IMR-90 (cell line): ENCODE measurements around the gene SYCP2. TPM values are rescaled to one million over a fixed set of nuclear protein-coding genes. Genes with fewer than 3 reads are reported as not detected.

Source experiments
- ATAC-seq: fragments of 200-7000 bp; cut with Tn5 transposase; 2 replicates; pipeline ENCODE4 v1.9.1; 2020; ENCODE audit warnings: low read depth, mild to moderate bottlenecking, moderate library complexity
- BruUV-seq: library from RNA; stranded (reverse); fragments of 400-500 nt; replicated peaks from 2 replicates; lab custom pipeline; 2021; lab: Mats Ljungman, UMichigan
- CTCF ChIA-PET: fragments of 300-600 bp; formaldehyde crosslinking; extraction: SDS; loops from one replicate; lab custom pipeline; 2021; ENCODE audit warnings: antibody characterized with exemption; lab: Yijun Ruan, JAX
- POLR2A ChIA-PET: fragments of 300-600 bp; sonication (Branson Sonifier 250); formaldehyde crosslinking; loops from one replicate; lab custom pipeline; 2022; ENCODE audit warnings: antibody characterized with exemption; ENCODE audit not compliant: unreplicated experiment; lab: Charles Lee
- DNase-seq: peaks from one replicate; pipeline ENCODE4 v3.0.0; 2013
- H2AFZ ChIP-seq: replicated peaks from 2 replicates; pipeline ENCODE3; 2013; ENCODE audit warnings: low read length, mild to moderate bottlenecking; ENCODE audit not compliant: poor library complexity
- H2AK5ac ChIP-seq: 2 replicates; pipeline ENCODE4 v1.6.1; 2013; ENCODE audit warnings: low read depth, low read length, inconsistent platforms
- H2AK9ac ChIP-seq: replicated peaks from 2 replicates; pipeline ENCODE3; 2013; ENCODE audit warnings: mild to moderate bottlenecking, low read depth, low read length, moderate library complexity; ENCODE audit not compliant: poor library complexity
- H2BK120ac ChIP-seq: 2 replicates; pipeline ENCODE4 v1.6.1; 2013; ENCODE audit warnings: low read depth, low read length, inconsistent platforms
- H2BK15ac ChIP-seq: 3 replicates; pipeline ENCODE4 v1.6.1; 2013; ENCODE audit warnings: low read depth, low read length, inconsistent platforms
- H2BK20ac ChIP-seq: 2 replicates; pipeline ENCODE4 v1.6.1; 2013; ENCODE audit warnings: low read depth, mild to moderate bottlenecking, inconsistent platforms, low read length, moderate library complexity
- H2BK5ac ChIP-seq: 2 replicates; pipeline ENCODE4 v1.6.1; 2013; ENCODE audit warnings: mild to moderate bottlenecking, low read depth, low read length, inconsistent platforms; ENCODE audit not compliant: poor library complexity, severe bottlenecking
- H3K14ac ChIP-seq: replicated peaks from 2 replicates; pipeline ENCODE4 v1.6.1; 2013; ENCODE audit warnings: low read depth, low read length, inconsistent platforms
- H3K18ac ChIP-seq: 2 replicates; pipeline ENCODE4 v1.6.1; 2013; ENCODE audit warnings: low read depth, low read length, control low read depth
- H3K23ac ChIP-seq: 2 replicates; pipeline ENCODE4 v1.6.1; 2013; ENCODE audit warnings: low read depth, low read length, inconsistent platforms
- H3K27ac ChIP-seq: 2 replicates; pipeline ENCODE4 v1.5.1; 2013; ENCODE audit warnings: mild to moderate bottlenecking, control low read depth, low read length; ENCODE audit not compliant: insufficient read depth
- H3K27me3 ChIP-seq: 2 replicates; pipeline ENCODE4 v1.6.1; 2013; ENCODE audit warnings: low read length; ENCODE audit not compliant: control insufficient read depth, insufficient read depth
- H3K36me3 ChIP-seq: 2 replicates; pipeline ENCODE4 v1.6.1; 2013; ENCODE audit warnings: low read length, mixed read lengths; ENCODE audit not compliant: control insufficient read depth, insufficient read depth
- H3K4ac ChIP-seq: 2 replicates; pipeline ENCODE4 v1.6.1; 2013; ENCODE audit warnings: low read depth, low read length, inconsistent platforms
- H3K4me1 ChIP-seq: 2 replicates; pipeline ENCODE4 v1.6.1; 2013; ENCODE audit warnings: low read length, mixed read lengths; ENCODE audit not compliant: control insufficient read depth, insufficient read depth
- H3K4me2 ChIP-seq: 2 replicates; pipeline ENCODE4 v1.6.1; 2013; ENCODE audit warnings: low read depth, mild to moderate bottlenecking, control low read depth, low read length, moderate library complexity
- H3K4me3 ChIP-seq: 2 replicates; pipeline ENCODE4 v1.5.1; 2013; ENCODE audit warnings: low read depth, mild to moderate bottlenecking, control low read depth, low read length, moderate library complexity; ENCODE audit not compliant: insufficient read depth
- H3K56ac ChIP-seq: 2 replicates; pipeline ENCODE4 v1.6.1; 2013; ENCODE audit warnings: low read length, inconsistent platforms; ENCODE audit not compliant: insufficient read depth; ENCODE audit errors: extremely low read depth
- H3K79me1 ChIP-seq, 2 experiments: 2 replicates each; pipeline ENCODE4 v1.6.1; 2013; ENCODE audit warnings: low read length in 2 of 2, inconsistent platforms in 1 of 2, low read depth in 1 of 2
- H3K9ac ChIP-seq: 2 replicates; pipeline ENCODE4 v1.6.1; 2013; ENCODE audit warnings: low read depth, low read length, control low read depth
- H3K9me1 ChIP-seq: 2 replicates; pipeline ENCODE4 v1.6.1; 2013; ENCODE audit warnings: low read length, inconsistent platforms; ENCODE audit not compliant: insufficient read depth
- H3K9me3 ChIP-seq: 2 replicates; pipeline ENCODE4 v1.6.1; 2013; ENCODE audit warnings: low read length; ENCODE audit not compliant: control insufficient read depth, insufficient read depth
- H4K20me1 ChIP-seq: 2 replicates; pipeline ENCODE4 v1.6.1; 2013; ENCODE audit warnings: low read length, inconsistent platforms; ENCODE audit not compliant: insufficient read depth
- H4K5ac ChIP-seq: 2 replicates; pipeline ENCODE4 v1.6.1; 2013; ENCODE audit warnings: mild to moderate bottlenecking, low read depth, low read length, control low read depth
- H4K8ac ChIP-seq, 2 experiments: 2 replicates each; pipeline ENCODE4 v1.6.1; 2013; ENCODE audit warnings: low read depth in 2 of 2, low read length in 2 of 2, control low read depth in 1 of 2, inconsistent platforms in 1 of 2
- H4K91ac ChIP-seq: 2 replicates; pipeline ENCODE4 v1.6.1; 2013; ENCODE audit warnings: low read depth, low read length, inconsistent platforms; ENCODE audit not compliant: insufficient read depth
- BHLHE40 ChIP-seq: fragments of 150-350 bp; IDR thresholded peaks from 2 replicates; pipeline ENCODE4 v1.6.1; 2016; ENCODE audit warnings: mild to moderate bottlenecking, low read depth, low read length
- CEBPB ChIP-seq: IDR thresholded peaks from 2 replicates; pipeline ENCODE4 v1.6.1; 2012; ENCODE audit warnings: low read depth, low read length, improper control_type of control experiment
- CHD1 ChIP-seq: IDR thresholded peaks from 2 replicates; pipeline ENCODE4 v1.6.1; 2012; ENCODE audit warnings: low read depth, low read length, improper control_type of control experiment
- CTCF ChIP-seq: conservative IDR thresholded peaks from 2 replicates; pipeline ENCODE4 v1.5.1; 2012; ENCODE audit warnings: mild to moderate bottlenecking, low read depth, low read length, improper control_type of control experiment
- ELK1 ChIP-seq: fragments of 150-350 bp; IDR thresholded peaks from 2 replicates; pipeline ENCODE4 v1.6.1; 2016; ENCODE audit warnings: low read depth, mild to moderate bottlenecking, low read length, moderate library complexity, borderline replicate concordance
- FOS ChIP-seq: fragments of 150-350 bp; IDR thresholded peaks from 2 replicates; pipeline ENCODE4 v1.6.1; 2016; ENCODE audit warnings: low read depth, low read length
- MAFK ChIP-seq: IDR thresholded peaks from 2 replicates; pipeline ENCODE4 v1.6.1; 2012; ENCODE audit warnings: low read depth, low read length, improper control_type of control experiment
- MAZ ChIP-seq: IDR thresholded peaks from 2 replicates; pipeline ENCODE4 v1.6.1; 2012; ENCODE audit warnings: low read depth, mild to moderate bottlenecking, low read length, improper control_type of control experiment, moderate library complexity, borderline replicate concordance
- MXI1 ChIP-seq: IDR thresholded peaks from 2 replicates; pipeline ENCODE4 v1.6.1; 2012; ENCODE audit warnings: low read depth, mild to moderate bottlenecking, low read length, moderate library complexity, borderline replicate concordance
- NFE2L2 ChIP-seq: fragments of 150-350 bp; IDR thresholded peaks from 2 replicates; pipeline ENCODE4 v1.6.1; 2016; ENCODE audit warnings: low read depth, mild to moderate bottlenecking, low read length
- POLR2A ChIP-seq: IDR thresholded peaks from 2 replicates; pipeline ENCODE4 v1.6.1; 2012; ENCODE audit warnings: mild to moderate bottlenecking, low read depth, low read length
- RCOR1 ChIP-seq: IDR thresholded peaks from 2 replicates; pipeline ENCODE4 v1.6.1; 2012; ENCODE audit warnings: mild to moderate bottlenecking, low read length, improper control_type of control experiment; ENCODE audit not compliant: insufficient replicate concordance
- RFX5 ChIP-seq: IDR thresholded peaks from 2 replicates; pipeline ENCODE4 v1.8.0; 2012; ENCODE audit warnings: low read depth, mild to moderate bottlenecking, low read length, moderate library complexity
- SMC3 ChIP-seq: fragments of 150-350 bp; IDR thresholded peaks from 2 replicates; pipeline ENCODE4 v1.6.1; 2016; ENCODE audit warnings: low read depth, mild to moderate bottlenecking, antibody characterized with exemption, low read length, moderate library complexity
- WGBS, 2 experiments: methylation state at CpG; one replicate each; pipeline versions ENCODE4 v1.1.5 to v1.1.7; 2013; ENCODE audit warnings: missing lambda C conversion rate in 2 of 2; ENCODE audit not compliant: insufficient read length in 1 of 2; ENCODE audit errors: extremely low coverage in 2 of 2; 5-methylcytosine and 5-hydroxymethylcytosine counted together
- dilution Hi-C: fragments of 300-500 bp; cut with HindIII; formaldehyde crosslinking; loops from one replicate; pipeline ENCODE4 v1.14.3; 2018; ENCODE audit warnings: low sequenced_read_pairs; ENCODE audit not compliant: unreplicated experiment
- in situ Hi-C: fragments of 300-500 bp; cut with MboI; formaldehyde crosslinking; loops from 3 replicates; pipeline ENCODE4 v1.14.3; 2019; ENCODE audit warnings: low sequenced_read_pairs, inconsistent platforms, mixed read lengths
- intact Hi-C: fragments of 100-400 bp; cut with micrococcal nuclease; formaldehyde crosslinking; loops from 2 replicates; pipeline ENCODE4 v1.10.0; 2022
- polyA plus RNA-seq, 3 experiments: library from polyadenylated mRNA; depleted of rRNA; stranded (reverse); fragments of >200 nt; gene quantifications; 2 replicates each; pipeline ENCODE4 v1.2.3, GENCODE V29; 2012; ENCODE audit warnings: low replicate concordance in 1 of 3
- total RNA-seq: library from RNA; depleted of rRNA; stranded (reverse); fragments of >200 nt; gene quantifications from 2 replicates; pipeline ENCODE4 v1.2.3, GENCODE V29; 2012
- TF ChIP-seq, protein P1 (sequence below): fragments of 150-350 bp; IDR thresholded peaks from 2 replicates; pipeline ENCODE4 v1.6.1; 2017; ENCODE audit warnings: mild to moderate bottlenecking, antibody characterized with exemption, low read length, low read depth

SYCP2 gene
- total and polyA plus RNA-seq, 2 of the 4 experiments (the other 2 are of a cell fraction): 0.18 to 0.31 TPM

DNA sequence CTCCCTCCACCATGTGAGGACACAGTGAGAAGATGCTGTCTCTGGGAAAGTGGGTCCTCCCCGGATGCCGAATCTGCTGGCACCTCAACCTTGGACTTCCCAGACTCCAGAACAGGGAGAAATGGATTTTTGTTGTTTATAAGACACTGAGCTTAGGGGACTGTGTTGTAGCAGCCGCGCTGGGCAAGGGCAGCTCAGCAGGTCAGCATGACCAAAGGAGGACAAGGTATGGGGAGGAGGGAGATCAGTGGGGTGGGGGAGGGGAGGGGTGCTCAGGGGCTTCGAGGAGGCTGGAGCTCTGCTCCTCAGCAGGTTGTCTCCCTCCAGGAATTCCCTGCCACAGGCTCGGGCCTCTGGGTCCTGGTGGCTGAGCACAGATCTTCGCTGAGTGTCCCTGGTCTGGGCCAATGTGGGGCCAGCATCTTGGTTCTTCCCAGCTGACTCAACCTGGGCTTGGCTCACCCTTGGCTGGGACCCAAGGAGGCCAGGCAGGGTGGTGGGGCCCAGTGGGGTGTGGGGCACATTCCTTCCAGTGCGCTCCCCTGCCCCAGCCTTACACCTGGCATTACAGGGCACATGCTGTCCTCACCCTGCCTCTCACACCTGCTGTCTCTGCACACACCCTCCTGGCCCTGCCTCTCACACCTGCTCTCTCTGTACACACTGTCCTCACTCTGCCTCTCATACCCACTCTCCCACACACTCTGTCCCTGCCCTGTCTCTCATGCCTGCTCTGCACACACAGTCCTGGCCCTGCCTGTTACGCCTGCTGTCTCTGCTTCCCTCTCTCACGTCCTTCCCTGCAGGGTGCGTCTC lies 107.3 kb downstream of the SYCP2 start:
- Histone ChIP-seq H3K56ac (no peak overlapping the region), H2AK9ac (no peak overlapping the region), H3K27me3 (no peaks in the 10 kb centered on the region; the same call in 1 of the 2 replicates), H3K27ac (no peak overlapping the region), H3K14ac (no peak overlapping the region), H3K36me3 (no peaks in the 10 kb centered on the region), H2AFZ (no peak overlapping the region), H2AK5ac (no peak overlapping the region), H2BK20ac (no peak overlapping the region), H3K9me1 (no peaks in the 10 kb centered on the region), H4K20me1 (no peaks in the 10 kb centered on the region), H3K79me1 (no peaks in the 10 kb centered on the region), H2BK15ac (no peak overlapping the region), H3K4me3 (no peak overlapping the region), H4K5ac (no peak overlapping the region), H4K8ac (no peak overlapping the region), H3K4me2 (no peak overlapping the region), H3K18ac (no peak overlapping the region), H2BK5ac (no peak overlapping the region), H3K9me3 (peaks cover 3% of the 10 kb centered on the region; the same call in 1 of the 2 replicates), H3K4me1 (no peaks in the 10 kb centered on the region), H2BK120ac (no peak overlapping the region), H3K4ac (no peak overlapping the region), H4K91ac (no peak overlapping the region), H3K9ac (no peak overlapping the region), H3K23ac (no peak overlapping the region)
- 86% methylated on average over 4 of the region's 11 CpGs; no CpG with 5 or more reads in 1 of the 2 experiments for WGBS, 2 experiments
- in situ Hi-C loops (no loop called here), dilution Hi-C loops (no loop called here), intact Hi-C loops (no loop called here)
- CTCF ChIA-PET: no interaction called here
- ATAC-seq (no peak), DNase-seq (no peak)
- POLR2A ChIA-PET: no interaction called here
- no TSS peak for BruUV-seq
- TF ChIP-seq FOS (no peak), BHLHE40 (no peak), CEBPB (no peak), NFE2L2 (no peak), POLR2A (no peak), MAZ (no peak), RFX5 (no peak), CTCF (no peak), MAFK (no peak), MXI1 (no peak), SMC3 (no peak), ELK1 (no peak), RCOR1 (no peak), CHD1 (no peak)
- TF ChIP-seq, protein P1, sequence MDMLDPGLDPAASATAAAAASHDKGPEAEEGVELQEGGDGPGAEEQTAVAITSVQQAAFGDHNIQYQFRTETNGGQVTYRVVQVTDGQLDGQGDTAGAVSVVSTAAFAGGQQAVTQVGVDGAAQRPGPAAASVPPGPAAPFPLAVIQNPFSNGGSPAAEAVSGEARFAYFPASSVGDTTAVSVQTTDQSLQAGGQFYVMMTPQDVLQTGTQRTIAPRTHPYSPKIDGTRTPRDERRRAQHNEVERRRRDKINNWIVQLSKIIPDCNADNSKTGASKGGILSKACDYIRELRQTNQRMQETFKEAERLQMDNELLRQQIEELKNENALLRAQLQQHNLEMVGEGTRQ: no peak
